NOMO-1 treated with DMSO at 0.1 percent for 48 hours (cell line): ENCODE data around the gene TTC12.

Experiments used
- DNase-seq: peaks from one replicate; lab custom pipeline; 2025; ENCODE audit not compliant: unreplicated experiment; lab: John Stamatoyannopoulos, UW

Gene TTC12

DNA sequence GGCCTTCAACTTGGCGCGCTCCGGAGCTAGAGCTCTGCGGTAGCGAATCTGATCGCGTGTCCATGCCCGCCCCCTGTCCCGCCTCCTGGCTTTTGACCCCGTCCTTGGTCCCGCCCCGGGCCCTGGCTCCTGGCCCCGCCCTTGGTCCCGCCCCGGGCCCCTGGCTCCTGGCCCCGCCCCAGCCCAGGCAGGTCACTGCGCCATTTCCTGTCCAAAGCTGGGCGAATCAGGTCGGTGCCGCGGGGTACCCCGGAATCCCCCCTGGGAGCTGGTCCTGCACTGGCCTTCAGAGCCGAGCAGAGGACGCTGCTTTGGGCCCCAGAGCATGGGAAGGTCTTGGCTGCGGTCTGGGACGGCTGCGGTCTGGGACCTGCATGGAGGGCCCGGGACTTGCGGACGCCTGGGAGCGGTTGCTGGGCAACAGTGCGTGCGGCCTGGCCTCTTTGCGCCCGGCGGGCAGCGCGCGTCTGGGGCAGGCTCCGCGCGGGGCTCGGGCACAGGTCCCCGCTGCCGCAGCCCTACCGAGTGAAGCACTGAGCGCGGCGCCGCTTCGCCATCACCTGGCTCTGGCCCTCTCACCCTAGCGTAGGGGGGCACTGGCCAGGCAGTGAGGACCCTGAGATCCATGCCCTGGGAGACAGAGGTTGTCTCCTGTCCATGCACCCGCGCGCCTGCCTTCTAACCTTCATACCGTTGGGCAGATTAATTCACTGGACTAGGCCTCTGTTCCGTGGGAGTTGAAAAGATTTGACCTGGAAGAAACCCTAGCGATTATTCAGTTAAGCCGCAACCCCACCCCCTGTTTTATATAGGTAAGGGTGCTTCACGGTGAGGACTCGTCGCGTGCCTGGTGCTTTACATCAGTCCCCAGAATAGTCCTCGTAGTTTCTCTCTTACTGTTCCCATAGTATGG lies at the start of gene TTC12:
Gene TTC12 (plus strand): TSS at position 195 of the 913 bp plus-strand sequence. CDS start 1,675 bp downstream, outside the sequence.
- DNase-seq, result peak; percentile 86

GRCh38 chr11:113265362-113265761 lies 49.0 kb upstream of the TTC12 start:
- DNase-seq, result no peak

- no peak for DNase-seq
Observed at GRCh38 chr11:113267493-113267892, 46.9 kb upstream of the TTC12 start.

DNA sequence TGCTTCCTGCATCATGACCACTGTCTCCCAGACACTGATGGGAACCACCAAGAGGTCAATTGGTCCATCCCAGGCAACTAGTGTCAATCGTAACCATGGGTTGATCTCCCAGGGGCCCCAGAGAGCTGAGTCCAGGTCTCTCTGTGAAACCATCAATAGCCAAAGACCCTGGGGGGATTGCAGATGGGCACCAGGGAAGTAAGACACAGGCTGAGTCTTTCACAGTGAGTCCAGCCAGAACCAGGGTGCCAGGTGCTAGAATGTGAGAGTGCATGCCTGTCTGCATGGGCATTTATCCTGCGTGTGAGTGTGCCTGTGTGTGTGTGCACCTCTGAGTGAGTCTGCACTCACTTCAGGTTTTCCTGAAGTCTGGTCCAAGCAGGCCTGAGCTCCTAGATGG lies 45.3 kb upstream of the TTC12 start:
- DNase-seq, result no peak

DNA sequence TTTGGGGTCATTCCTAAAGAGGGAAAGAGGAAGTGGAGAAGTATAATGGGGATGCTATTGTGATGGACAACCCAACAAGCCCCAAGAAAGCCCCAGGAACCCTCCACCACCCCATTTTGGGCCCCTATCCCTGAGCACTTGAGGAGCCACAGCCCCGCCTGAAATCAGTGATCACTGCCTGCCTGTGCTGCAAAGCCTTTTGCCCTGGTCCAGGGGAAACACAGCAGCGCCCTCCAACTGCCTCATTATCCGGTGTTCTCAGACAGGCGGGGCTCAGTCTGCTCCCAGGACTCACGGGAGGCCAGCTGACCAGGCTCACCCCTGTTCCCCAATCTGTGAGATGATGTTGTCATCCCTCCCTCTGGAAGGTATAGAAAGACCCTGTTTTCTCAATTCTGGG lies 44.7 kb upstream of the TTC12 start:
- DNase-seq, result no peak

DNA sequence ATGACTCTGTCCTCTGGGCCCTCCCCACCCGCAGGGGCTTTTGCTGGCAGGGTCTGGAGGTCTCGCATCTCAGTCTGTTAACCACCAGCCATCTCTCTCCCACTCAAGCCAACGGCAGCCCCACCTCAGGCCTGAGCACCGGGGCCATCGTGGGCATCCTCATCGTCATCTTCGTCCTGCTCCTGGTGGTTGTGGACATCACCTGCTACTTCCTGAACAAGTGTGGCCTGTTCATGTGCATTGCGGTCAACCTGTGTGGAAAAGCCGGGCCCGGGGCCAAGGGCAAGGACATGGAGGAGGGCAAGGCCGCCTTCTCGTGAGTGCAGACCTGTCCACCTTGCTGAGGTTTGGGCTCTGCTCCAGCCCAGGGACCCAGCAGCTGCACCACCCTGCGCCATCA lies 44.3 kb upstream of the TTC12 start:
- no peak for DNase-seq

GRCh38 chr11:113271551-113272245 lies 42.7 kb upstream of the TTC12 start:
- DNase-seq, result no peak

DNA sequence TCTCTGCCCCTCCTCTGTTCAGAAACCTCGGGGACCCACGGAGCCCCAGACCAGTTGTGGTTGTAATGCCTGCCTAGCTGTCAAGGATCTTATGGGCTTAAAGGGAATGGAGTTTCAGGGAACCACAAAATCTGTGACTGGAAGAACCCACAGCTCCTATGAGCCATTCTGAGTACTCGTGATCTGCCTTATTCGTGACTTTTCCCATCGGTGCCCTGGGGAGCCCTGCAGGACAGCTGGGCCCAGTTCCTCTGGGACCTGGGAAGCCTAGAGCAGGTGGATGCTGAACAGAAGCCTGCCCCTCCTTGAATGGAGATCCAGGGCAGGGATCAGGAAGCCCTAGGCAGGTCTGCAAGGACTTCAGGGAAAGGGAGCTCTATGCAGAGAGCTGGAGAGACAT lies 42.1 kb upstream of the TTC12 start:
- no peak for DNase-seq

DNA sequence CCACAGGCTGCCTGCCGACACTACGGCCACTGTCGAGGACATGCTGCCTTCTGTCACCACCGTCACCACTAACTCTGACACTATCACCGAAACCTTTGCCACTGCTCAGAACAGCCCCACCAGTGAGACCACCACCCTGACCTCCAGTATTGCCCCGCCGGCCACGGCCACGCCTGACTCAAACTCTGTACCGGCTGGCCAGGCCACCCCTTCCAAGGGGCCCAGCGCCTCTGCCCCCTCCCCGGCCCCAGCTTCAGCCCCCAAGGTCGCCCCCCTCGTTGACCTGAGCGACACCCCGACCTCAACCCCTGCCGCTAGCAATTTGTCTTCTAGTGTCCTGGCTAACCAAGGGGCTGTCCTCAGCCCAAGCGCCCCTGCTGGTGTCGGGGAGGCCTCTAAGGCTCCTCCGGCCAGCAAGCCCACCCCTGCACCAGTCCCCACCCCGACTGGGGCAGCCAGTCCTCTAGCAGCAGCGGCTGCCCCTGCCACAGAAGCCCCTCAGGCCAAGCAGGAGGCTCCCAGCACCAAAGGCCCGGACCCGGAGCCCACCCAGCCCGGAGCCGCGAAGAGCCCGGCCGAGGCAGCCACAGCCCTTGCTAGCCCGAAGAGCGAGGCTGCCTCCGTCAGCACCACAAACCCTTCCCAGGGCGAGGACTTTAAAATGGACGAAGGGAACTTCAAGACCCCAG lies 41.3 kb upstream of the TTC12 start:
- no peak for DNase-seq

DNA sequence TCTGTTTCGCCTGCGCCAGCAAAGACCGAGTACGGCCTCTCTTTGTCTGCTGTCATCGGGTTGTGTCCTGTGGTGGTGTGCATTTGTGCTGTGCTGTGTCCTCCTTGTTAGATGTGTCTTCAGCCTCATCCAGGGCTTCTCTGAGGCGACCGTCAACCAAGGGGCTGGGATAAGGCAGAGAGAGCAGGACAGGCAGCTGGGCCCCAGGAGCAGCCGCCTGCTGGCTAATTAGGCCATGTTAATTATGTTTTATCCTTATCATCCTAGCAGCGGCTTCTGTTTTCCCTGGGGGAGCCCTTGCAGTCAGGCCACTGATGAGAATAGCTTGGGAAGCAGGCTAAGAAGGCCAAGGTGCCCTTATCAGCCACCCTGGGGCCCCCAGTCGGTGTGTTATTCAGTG lies 40.7 kb upstream of the TTC12 start:
- no peak for DNase-seq

GRCh38 chr11:113274713-113275582 lies 39.4 kb upstream of the TTC12 start:
- DNase-seq, result no peak

DNA sequence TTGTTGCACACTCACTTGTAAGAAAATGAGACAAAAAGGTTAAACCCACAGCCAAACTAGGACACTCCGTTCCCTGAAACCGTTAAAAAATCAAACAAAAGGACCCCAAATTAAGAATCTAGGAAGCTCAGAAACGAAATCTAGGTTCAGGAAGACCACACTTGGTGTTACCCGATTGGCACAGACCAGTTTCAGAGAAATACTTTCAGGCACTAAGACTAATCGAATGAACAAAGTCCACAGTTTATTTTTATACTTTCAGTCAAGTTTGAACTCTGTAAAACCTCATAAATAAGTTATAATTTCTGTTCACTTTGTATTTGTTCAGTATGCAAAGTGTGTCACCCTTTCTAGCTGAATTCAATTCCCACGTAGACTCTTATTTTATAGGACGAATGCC lies 38.8 kb upstream of the TTC12 start:
- DNase-seq, result no peak

DNA sequence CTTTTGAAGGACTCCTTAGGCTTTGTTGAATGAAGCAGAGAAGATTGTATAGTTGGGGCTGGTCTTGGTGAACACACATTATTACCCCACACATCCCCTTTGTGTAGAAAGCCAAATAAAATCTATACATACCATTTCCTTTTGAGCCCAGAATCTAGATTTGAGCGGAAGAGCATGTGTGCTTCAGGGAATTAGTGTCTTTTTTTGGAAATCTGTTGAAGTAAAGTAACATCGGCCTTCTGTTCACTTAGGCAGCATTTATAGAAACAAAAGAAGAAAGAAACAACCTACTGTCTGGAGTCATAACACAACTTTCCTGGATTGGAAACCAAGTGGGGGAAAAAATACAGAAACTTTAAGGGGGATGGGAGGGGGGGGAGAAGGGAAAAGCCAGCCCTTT lies 37.9 kb upstream of the TTC12 start:
- DNase-seq, result no peak

- no peak for DNase-seq
Observed at GRCh38 chr11:113277907-113278306, 36.5 kb upstream of the TTC12 start.

GRCh38 chr11:113278481-113278880 lies 35.9 kb upstream of the TTC12 start:
- DNase-seq, result no peak

DNA sequence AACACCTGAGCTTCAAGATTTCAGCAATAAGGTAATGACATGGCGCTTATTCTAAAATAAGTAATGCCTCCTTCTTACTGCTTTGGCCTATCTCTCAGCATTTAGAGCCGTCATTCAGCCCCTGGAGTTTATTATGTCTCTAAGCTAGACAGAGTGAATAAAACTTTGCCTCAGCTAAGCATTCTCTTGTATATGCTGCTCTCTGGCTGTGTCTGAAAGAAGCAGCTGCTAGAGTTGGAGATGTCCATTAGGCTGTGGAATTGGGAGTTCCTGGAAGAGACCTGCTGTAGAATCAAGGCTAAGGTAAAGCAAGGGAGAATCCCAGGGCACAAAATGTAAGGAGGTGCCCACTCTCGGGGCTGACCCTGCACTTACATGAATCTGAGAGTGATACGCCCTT lies 35.5 kb upstream of the TTC12 start:
- DNase-seq, result no peak

DNA sequence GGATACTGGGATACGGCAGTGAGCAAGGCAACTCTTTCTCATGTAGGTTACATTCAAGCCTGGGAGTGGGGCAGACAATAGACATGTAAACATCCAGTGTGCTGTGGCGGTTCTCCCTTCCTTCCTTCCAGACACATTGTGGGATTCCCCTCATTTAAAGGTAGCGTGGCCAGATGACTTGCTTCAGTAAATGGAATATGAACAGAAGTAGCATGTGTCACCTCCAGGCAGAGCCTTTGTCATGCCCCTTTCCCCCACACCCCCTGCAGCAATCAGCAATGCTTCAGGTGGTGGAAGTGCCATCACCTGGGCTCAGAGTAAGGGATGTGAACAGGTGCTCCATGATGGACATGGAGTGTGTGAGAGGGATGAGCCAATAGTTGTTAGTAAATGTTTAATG lies 34.8 kb upstream of the TTC12 start:
- no peak for DNase-seq

- no peak for DNase-seq
Observed at GRCh38 chr11:113281052-113281725, 33.2 kb upstream of the TTC12 start.

- DNase-seq, result no peak
Observed at GRCh38 chr11:113282898-113283437, 31.4 kb upstream of the TTC12 start.

DNA sequence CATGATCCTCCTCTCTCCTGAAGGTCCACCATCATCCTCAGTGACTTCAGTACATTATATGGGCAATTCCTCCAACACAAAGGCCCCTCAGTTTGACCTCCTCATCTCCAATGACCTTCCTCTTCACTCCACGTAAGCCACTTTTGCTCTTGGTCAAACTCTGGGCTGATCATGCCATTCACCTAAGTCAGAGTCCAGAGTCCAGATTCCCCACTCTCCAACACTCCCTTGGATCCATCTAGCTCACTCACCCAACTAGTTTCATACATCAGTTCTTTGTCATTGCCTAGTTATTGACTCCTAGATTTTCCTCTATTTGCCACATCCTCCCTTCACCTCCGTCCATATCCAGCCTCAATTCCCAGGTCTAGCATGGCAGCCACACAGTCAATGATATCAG lies 30.5 kb upstream of the TTC12 start:
- DNase-seq, result no peak
